ENCODE results near the gene RGS14.
"Not testable (repeated sequence)": the region's sequence is repeated elsewhere in the genome, so short reads cannot be mapped to it uniquely, and the experiment has no call there.

The RGS14 gene

DNA sequence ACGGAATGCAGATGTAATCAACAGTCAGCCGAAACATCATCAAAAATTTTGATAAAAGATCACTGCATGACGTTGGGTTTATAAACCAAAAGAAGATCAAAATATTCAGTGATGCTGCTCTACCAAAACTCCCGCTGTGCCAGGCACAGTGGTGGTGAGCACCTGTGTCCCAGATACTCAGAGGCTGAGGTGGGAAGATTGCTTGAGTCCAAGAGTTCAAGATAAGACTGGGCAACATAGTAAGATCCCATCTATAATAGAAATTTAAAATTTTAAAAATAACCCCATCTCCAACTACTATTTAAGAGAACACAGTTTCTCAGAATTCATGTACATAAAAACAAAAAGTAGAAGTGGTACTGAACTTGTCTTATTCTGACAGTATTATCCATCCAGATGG, 10.0 kb upstream of the RGS14 start:
- DNase-seq (ENCODE audit: low read depth), result no peak

DNA sequence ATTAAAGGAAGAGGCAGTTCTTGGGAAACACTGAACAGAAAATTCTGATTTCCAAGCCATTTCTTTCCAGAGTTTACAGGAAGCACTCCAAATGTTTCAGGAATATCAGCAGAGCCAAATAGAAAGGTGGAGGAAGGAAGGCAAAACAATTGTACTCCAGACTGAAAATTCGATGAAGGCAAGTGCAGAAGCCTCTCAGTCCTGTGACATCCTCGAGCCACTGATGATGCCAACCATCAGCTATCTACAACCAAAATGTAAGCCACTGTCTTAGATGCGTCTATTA, 8.4 kb upstream of the RGS14 start:
- no peak for DNase-seq (ENCODE audit: low read depth)

DNA sequence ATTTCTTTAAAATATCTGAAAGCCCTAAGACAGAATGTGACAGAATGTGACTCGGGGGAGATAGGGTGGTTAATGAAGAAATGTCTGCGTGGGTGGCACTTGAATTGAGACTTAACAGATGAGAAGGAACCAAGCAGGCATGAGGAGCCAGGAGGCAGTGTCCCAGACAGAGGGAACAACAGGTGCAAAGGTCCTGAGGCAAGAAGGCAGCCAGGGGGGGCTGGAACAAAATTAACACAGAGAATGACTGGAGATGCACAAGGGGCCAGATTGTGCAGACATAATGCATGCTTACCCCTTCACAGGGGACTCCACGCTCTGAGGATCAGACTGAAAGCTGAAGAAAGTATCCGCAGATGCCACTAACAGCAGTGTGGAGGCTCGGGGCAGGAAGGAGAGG, 8.0 kb upstream of the RGS14 start:
- no peak for DNase-seq (ENCODE audit: low read depth)

GRCh38 chr5:177350776-177351391, 6.8 kb upstream of the RGS14 start:
- DNase-seq (ENCODE audit: low read depth), result no peak

DNA sequence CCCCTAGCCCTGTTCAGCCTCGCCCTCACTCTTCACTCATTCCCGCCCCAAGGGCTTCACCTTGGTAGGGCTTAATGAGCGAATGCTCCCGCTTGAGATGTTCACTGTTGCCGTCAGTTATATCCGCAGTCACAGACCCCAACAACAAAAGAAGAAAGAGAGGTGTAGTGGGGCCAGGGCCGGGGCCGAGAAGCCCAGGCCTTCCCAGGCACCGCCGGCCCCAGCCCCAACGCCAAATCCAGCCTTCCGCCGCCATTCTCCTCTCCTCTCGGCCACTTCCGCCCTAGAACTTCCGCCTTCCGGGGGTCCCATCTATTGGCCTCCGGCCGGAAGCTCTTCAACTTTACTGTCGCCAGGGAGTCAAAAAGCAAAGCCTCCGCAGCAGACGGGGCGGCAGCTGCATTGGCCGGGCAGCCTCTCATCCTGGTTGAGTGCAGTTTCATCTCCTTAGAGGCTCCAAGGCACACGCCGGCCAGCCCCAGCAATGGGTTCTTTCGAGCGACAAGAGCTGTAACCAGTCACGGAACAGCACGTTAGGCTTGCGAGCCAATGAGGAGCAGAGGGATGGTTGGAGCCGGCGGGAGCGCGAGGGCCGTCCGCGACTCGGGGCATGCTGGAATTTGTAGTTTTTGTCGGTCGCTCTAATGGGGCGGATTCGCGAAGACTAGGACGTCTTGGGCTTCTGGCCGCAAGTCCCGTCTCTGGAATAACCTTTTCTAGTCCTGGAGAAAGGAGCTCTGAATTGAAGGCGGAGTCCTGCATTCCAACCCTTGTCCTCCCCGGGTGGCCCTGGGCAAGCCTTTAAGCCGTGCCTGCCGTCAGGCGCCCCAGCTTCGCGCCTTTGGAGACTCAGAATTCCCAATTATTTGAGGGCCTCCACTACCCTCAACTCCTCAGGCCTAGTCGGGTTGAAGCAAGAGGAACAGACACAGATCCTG, 6.1 kb upstream of the RGS14 start, which contains the start of gene LMAN2:
TSS of gene LMAN2 (minus strand) at position 277 of the 938 bp plus-strand sequence. CDS start at position 256, 21 bp downstream.
- DNase-seq (ENCODE audit: low read depth), result peak; percentile 83

GRCh38 chr5:177353093-177353492, 4.6 kb upstream of the RGS14 start:
- no peak for DNase-seq (ENCODE audit: low read depth)

DNA sequence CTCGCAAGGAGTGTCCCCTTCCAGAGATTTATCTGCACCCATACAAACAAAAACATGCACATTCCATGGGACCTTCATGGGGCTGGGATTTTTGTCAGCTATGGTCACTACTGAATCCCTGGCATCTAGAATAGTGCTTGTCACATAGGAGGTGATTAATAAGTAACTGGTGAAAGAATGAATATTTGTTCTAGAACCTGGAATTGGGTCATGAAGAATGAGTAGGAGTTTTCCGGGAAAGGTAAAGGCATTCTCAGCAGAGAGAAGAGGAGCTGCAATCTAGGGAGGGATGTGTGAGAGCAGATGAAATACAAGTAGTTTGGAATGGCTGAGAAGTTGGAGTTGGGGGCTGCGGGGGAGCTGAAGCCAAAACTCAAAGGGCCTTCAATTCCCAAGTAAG, 3.5 kb upstream of the RGS14 start:
- no peak for DNase-seq (ENCODE audit: low read depth)

DNA sequence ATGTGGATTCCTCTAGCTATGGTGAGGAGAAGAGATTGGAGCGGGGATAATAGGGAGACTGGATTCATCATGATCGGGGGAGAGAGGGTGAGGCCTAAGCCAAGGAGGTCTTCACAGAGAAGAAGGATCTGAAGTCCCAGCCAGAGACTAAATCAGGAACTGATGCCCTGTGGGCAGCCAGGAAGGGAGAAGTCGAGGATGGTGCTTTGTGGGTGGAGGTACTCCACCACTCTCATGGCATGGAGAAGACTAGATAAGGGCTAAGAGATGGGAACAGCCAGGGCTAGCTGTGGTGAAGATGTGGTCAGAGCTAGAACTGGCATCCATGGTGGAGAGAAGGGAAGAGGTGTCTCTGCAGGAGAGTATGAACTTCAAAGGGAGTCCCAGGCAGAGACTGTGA, 3.0 kb upstream of the RGS14 start:
- no peak for DNase-seq (ENCODE audit: low read depth)

GRCh38 chr5:177355162-177355867, 2.4 kb upstream of the RGS14 start:
- no peak for DNase-seq (ENCODE audit: low read depth)

- DNase-seq (ENCODE audit: low read depth), result no peak
Measured at GRCh38 chr5:177355868-177356168, 1.9 kb upstream of the RGS14 start.

GRCh38 chr5:177356746-177357145, 978 bp upstream of the RGS14 start:
- DNase-seq (ENCODE audit: low read depth), result no peak

GRCh38 chr5:177357146-177357458, 622 bp upstream of the RGS14 start:
- no peak for DNase-seq (ENCODE audit: low read depth)

GRCh38 chr5:177358370-177358819, 671 bp downstream of the RGS14 start:
- no peak for DNase-seq (ENCODE audit: low read depth)

DNA sequence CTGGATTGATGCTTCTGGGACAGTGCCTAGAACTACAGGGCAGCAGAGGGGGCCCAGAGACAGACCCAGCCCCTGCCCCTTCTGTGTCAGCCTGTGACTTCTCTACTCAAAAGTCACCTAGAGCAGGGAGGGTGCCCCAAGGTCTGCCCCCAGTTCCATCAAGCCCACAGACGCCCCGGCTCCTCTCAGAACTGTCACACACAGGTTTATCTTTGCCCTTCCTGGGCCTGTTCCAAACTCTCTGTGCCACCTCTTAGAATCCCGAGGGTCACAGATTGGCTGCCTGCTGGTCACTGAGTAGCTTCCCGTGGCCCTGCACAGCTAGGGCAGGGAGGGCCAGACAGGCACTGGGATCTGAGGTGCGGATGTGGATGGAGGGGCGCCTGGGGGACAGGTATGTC, 1.7 kb downstream of the RGS14 start:
- DNase-seq (ENCODE audit: low read depth), result no peak

GRCh38 chr5:177359860-177360259, 2.1 kb downstream of the RGS14 start:
- no peak for DNase-seq (ENCODE audit: low read depth)

GRCh38 chr5:177360740-177361139, 3.0 kb downstream of the RGS14 start:
- not testable (repeated sequence) for DNase-seq (ENCODE audit: low read depth)

- no peak for DNase-seq (ENCODE audit: low read depth)
Measured at GRCh38 chr5:177361418-177362291, 3.9 kb downstream of the RGS14 start.

DNA sequence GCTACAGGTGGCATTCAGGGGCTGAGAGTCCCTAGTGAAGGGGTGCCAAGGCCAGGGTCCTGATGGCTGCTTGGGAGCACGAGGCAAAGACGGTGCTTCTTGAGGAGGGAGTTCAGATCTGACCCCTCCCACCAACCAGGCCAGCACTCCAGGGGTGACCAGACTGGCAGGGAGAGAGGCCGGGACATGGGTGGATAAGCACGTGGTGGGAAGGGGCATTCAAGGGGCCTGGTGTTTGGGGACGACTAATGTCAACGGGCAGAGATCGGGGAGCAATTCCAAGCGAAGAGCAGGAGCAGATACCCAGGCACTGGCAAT, 4.5 kb downstream of the RGS14 start:
- DNase-seq (ENCODE audit: low read depth), result no peak

GRCh38 chr5:177362610-177363507, 5.1 kb downstream of the RGS14 start:
- peak; percentile 70 for DNase-seq (ENCODE audit: low read depth)

DNA sequence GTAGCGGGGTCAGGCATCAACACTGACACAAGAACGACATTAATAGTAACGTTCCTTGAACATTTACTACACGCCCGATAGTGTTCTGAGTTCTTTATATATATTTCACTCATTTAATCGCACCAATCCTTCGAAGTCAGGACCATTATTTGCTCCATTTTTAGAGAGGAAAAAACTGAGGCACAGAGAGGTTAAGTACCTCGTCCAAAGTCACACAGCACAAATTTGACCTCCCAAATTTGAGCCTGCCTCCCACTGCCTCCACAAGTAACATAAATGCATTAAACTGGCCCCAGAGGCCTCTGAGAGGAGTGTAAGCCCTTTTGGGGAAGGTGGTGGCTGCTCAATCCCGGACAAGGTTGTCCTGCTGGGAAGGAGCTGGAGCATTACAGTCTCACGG, 5.8 kb downstream of the RGS14 start:
- DNase-seq (ENCODE audit: low read depth), result no peak

- no peak for DNase-seq (ENCODE audit: low read depth)
Measured at GRCh38 chr5:177364159-177364962, 6.6 kb downstream of the RGS14 start.

Data from stimulated activated CD4-positive, alpha-beta T cell treated with anti-CD3 and anti-CD28 coated beads, Interleukin-2, amount 100 ng/mL, for 4 hours (primary cell).